Sigmoid colon (tissue), 7 donors: ENCODE measurements around the gene PRAMEF15. TPM values are rescaled to one million over a fixed set of nuclear protein-coding genes. Genes with fewer than 3 reads are reported as not detected.
"Not testable (repeated sequence)": the region's sequence is repeated elsewhere in the genome, so short reads cannot be mapped to it uniquely, and the experiment has no call there.

Experiments
- DNase-seq: peaks from one replicate; pipeline ENCODE4 v3.0.0-alpha.2; 2019
- H3K27ac ChIP-seq, 4 donors: fragments of 200-600 bp; sonication (generic); one replicate each; pipeline ENCODE4 v1.5.1; 2016 to 2019; ENCODE audit warnings: mild to moderate bottlenecking in 1 of 4
- H3K27me3 ChIP-seq, 3 donors: fragments of 200-600 bp; sonication (generic); one replicate each; pipeline ENCODE4 v1.5.1; 2019; ENCODE audit warnings: mild to moderate bottlenecking in 1 of 3
- H3K36me3 ChIP-seq, 4 donors: fragments of 200-600 bp; sonication (generic); one replicate each; pipeline ENCODE4 v1.5.1; 2016 to 2019
- H3K4me1 ChIP-seq, 4 donors: fragments of 200-600 bp; sonication (generic); one replicate each; pipeline ENCODE4 v1.5.1; 2017 to 2019
- H3K4me3 ChIP-seq, 4 donors: fragments of 200-600 bp; sonication (generic); one replicate each; pipeline ENCODE4 v1.5.1; 2017 to 2019; ENCODE audit warnings: mild to moderate bottlenecking in 2 of 4, moderate library complexity in 1 of 4
- H3K9me3 ChIP-seq, 4 donors: fragments of 200-600 bp in 3 of 4; sonication (generic) in 3 of 4; one replicate each; pipeline versions ENCODE4 v1.5.1 to v1.6.1; 2013 to 2019
- WGBS, 2 donors: extraction: QIAGEN DNeasy Blood & Tissue Kit; methylation state at CpG; one replicate each; pipeline ENCODE4 v1.1.7; 2013; 5-methylcytosine and 5-hydroxymethylcytosine counted together
- intact Hi-C: fragments of 100-400 bp; cut with DNase I; formaldehyde crosslinking; loops from one replicate; pipeline ENCODE4 v1.15.1; 2023
- polyA plus RNA-seq, 3 donors: library from polyadenylated mRNA; stranded (reverse); fragments of 200-250 nt; gene quantifications; one replicate each; pipeline ENCODE4 v1.2.3, GENCODE V29; 2013
- total RNA-seq, 4 donors: library from RNA; depleted of rRNA; stranded (reverse); fragments of >200 nt; gene quantifications; one replicate each; pipeline ENCODE4 v1.1.0, GENCODE V29; 2016
- donor health status: healthy with polysubstance abuse.
- donor health status: Bipolar disorder and iron deficiency.
- donor health status: healthy.

The PRAMEF15 gene
- total RNA-seq = not detected
- not detected for polyA plus RNA-seq

GRCh38 chr1:13315281-13315680 lies at the start of gene PRAMEF15:
TSS of gene PRAMEF15 (plus strand) at chr1:13315581. CDS start at chr1:13318408, 2,827 bp downstream.
- H3K4me3 ChIP-seq, DNase-seq, H3K27ac ChIP-seq, H3K9me3 ChIP-seq, H3K27me3 ChIP-seq, H3K4me1 ChIP-seq, H3K36me3 ChIP-seq, intact Hi-C loops: not testable (repeated sequence)
- WGBS, 2 donors = 55 to 62% methylated on average over 3 of the region's 4 CpGs

- H3K27me3 ChIP-seq, H3K4me3 ChIP-seq, H3K9me3 ChIP-seq, H3K27ac ChIP-seq, DNase-seq, H3K4me1 ChIP-seq, H3K36me3 ChIP-seq, intact Hi-C loops: not testable (repeated sequence)
- 22 to 61% methylated on average over 3 to 5 of the region's 6 CpGs for WGBS, 2 donors
Measured at GRCh38 chr1:13277016-13277415, 38.4 kb upstream of the PRAMEF15 start.

GRCh38 chr1:13279617-13280016 lies 35.8 kb upstream of the PRAMEF15 start:
- DNase-seq, H3K4me3 ChIP-seq, H3K36me3 ChIP-seq, H3K27ac ChIP-seq, H3K9me3 ChIP-seq, H3K4me1 ChIP-seq, H3K27me3 ChIP-seq, intact Hi-C loops: not testable (repeated sequence)
- 66 to 84% methylated on average over 3 of the region's 3 CpGs for WGBS, 2 donors

- WGBS, 2 donors = no CpG with 5 or more reads among the region's 1 CpG
- H3K4me1 ChIP-seq = not testable (repeated sequence)
Measured at GRCh38 chr1:13285037-13285436, 30.3 kb upstream of the PRAMEF15 start, which contains the start of gene PRAMEF8. TSS of gene PRAMEF8 (minus strand) at chr1:13285137. CDS start at chr1:13284091, 1,046 bp downstream.

GRCh38 chr1:13289030-13289429 lies 26.4 kb upstream of the PRAMEF15 start:
- intact Hi-C loops, H3K4me1 ChIP-seq, DNase-seq, H3K27ac ChIP-seq, H3K9me3 ChIP-seq, H3K27me3 ChIP-seq, H3K4me3 ChIP-seq, H3K36me3 ChIP-seq: not testable (repeated sequence)
- WGBS, 2 donors = 63 to 74% methylated on average over 1 to 2 of the region's 3 CpGs

More at GRCh38 chr1:13285037-13285436, 30.3 kb upstream of the PRAMEF15 start, which contains the start of gene PRAMEF8:
- H3K4me3 ChIP-seq, intact Hi-C loops, H3K27me3 ChIP-seq, H3K9me3 ChIP-seq, H3K36me3 ChIP-seq, H3K27ac ChIP-seq, DNase-seq: not testable (repeated sequence)

GRCh38 chr1:13297216-13297931 lies 18.0 kb upstream of the PRAMEF15 start:
- H3K27me3 ChIP-seq, DNase-seq, intact Hi-C loops, H3K4me1 ChIP-seq, H3K4me3 ChIP-seq, H3K36me3 ChIP-seq, H3K27ac ChIP-seq, H3K9me3 ChIP-seq: not testable (repeated sequence)
- 84 to 99% methylated on average over 2 of the region's 5 CpGs for WGBS, 2 donors

- H3K9me3 ChIP-seq, H3K27ac ChIP-seq, intact Hi-C loops, DNase-seq, H3K4me3 ChIP-seq, H3K36me3 ChIP-seq, H3K27me3 ChIP-seq, H3K4me1 ChIP-seq: not testable (repeated sequence)
- WGBS, 2 donors = 95 to 97% methylated on average over 12 to 14 of the region's 27 CpGs
Measured at GRCh38 chr1:13298699-13299098, 16.7 kb upstream of the PRAMEF15 start.

GRCh38 chr1:13302197-13302596 lies 13.2 kb upstream of the PRAMEF15 start:
- H3K27ac ChIP-seq, DNase-seq, intact Hi-C loops, H3K27me3 ChIP-seq, H3K4me3 ChIP-seq, H3K36me3 ChIP-seq, H3K9me3 ChIP-seq, H3K4me1 ChIP-seq: not testable (repeated sequence)

GRCh38 chr1:13303239-13303638 lies 12.1 kb upstream of the PRAMEF15 start, which contains the start of gene PRAMEF33:
TSS of gene PRAMEF33 (plus strand) at chr1:13303539. CDS start at chr1:13305955, 2,416 bp downstream.
- DNase-seq, H3K36me3 ChIP-seq, intact Hi-C loops, H3K9me3 ChIP-seq, H3K4me1 ChIP-seq, H3K27ac ChIP-seq, H3K4me3 ChIP-seq, H3K27me3 ChIP-seq: not testable (repeated sequence)
- WGBS, 2 donors = no CpG with 5 or more reads among the region's 1 CpG

- DNase-seq, H3K27ac ChIP-seq, H3K9me3 ChIP-seq, H3K36me3 ChIP-seq, intact Hi-C loops, H3K4me1 ChIP-seq, H3K4me3 ChIP-seq, H3K27me3 ChIP-seq: not testable (repeated sequence)
- 86 to 89% methylated on average over 8 of the region's 8 CpGs for WGBS, 2 donors
Measured at GRCh38 chr1:13342496-13342895, 27.1 kb downstream of the PRAMEF15 start.

- H3K4me1 ChIP-seq, DNase-seq, H3K27me3 ChIP-seq, H3K4me3 ChIP-seq, H3K27ac ChIP-seq, H3K9me3 ChIP-seq, intact Hi-C loops, H3K36me3 ChIP-seq: not testable (repeated sequence)
- WGBS, 2 donors = 63 to 73% methylated on average over 7 of the region's 7 CpGs
Measured at GRCh38 chr1:13347034-13347433, 31.7 kb downstream of the PRAMEF15 start, which contains the start of gene PRAMEF14. TSS of gene PRAMEF14 (minus strand) at chr1:13347134. CDS start at chr1:13345314, 1,820 bp downstream.

- H3K27ac ChIP-seq, DNase-seq, H3K4me1 ChIP-seq, H3K27me3 ChIP-seq, H3K4me3 ChIP-seq, H3K36me3 ChIP-seq, intact Hi-C loops, H3K9me3 ChIP-seq: not testable (repeated sequence)
- 92 to 95% methylated on average over 7 to 8 of the region's 8 CpGs for WGBS, 2 donors
Measured at GRCh38 chr1:13353476-13353875, 38.1 kb downstream of the PRAMEF15 start.

GRCh38 chr1:13354475-13354874 lies 39.1 kb downstream of the PRAMEF15 start:
- H3K4me1 ChIP-seq, intact Hi-C loops: not testable (repeated sequence)

More at GRCh38 chr1:13354475-13354874, 39.1 kb downstream of the PRAMEF15 start:
- H3K27me3 ChIP-seq, H3K27ac ChIP-seq, DNase-seq, H3K4me3 ChIP-seq, H3K36me3 ChIP-seq, H3K9me3 ChIP-seq: not testable (repeated sequence)
- 12 to 16% methylated on average over 2 of the region's 9 CpGs for WGBS, 2 donors
